ENCODE data around the gene YAP1. TPM values are rescaled to one million over a fixed set of nuclear protein-coding genes. Genes with fewer than 3 reads are reported as not detected.

YAP1 gene
- total RNA-seq, 4 donors from 2014 or later = 220 to 343 (median 275) TPM

DNA sequence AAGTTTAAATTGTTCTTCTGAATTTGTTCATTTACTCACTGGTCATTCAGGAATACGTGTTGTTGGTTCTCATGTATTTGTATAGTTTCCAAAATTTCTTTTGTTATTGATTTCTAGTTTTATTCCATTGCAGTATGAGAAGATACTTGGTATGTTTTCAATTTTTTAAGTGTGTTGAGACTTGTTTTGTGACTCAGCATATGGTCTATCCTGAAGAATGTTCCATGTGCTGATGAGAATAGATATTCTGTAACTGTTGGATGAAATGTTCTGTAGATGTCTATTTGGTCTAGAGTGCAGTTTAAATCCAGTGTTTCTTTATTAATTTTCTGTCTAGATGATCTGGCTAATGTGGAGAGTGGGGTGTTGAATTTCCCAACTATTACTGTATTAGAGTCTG, 39.5 kb upstream of the YAP1 start:
- Histone ChIP-seq H3K4me3 (no peak overlapping the region), H3K27ac (replicated peaks in 1 of 4) (no peak overlapping the region), H3K36me3 (no peaks in the 10 kb centered on the region), H3K4me1 (no peaks in the 10 kb centered on the region), H3K9me3 (peaks cover 0 to 23% (median 14%) of the 10 kb centered on the region in 4 donors), H3K27me3 (no peaks in the 10 kb centered on the region)
- intact Hi-C loops (cut with DNase I) = no loop called here
- DNase-seq (ENCODE audit: extremely low spot score) = no peak
- TF ChIP-seq, protein P1, sequence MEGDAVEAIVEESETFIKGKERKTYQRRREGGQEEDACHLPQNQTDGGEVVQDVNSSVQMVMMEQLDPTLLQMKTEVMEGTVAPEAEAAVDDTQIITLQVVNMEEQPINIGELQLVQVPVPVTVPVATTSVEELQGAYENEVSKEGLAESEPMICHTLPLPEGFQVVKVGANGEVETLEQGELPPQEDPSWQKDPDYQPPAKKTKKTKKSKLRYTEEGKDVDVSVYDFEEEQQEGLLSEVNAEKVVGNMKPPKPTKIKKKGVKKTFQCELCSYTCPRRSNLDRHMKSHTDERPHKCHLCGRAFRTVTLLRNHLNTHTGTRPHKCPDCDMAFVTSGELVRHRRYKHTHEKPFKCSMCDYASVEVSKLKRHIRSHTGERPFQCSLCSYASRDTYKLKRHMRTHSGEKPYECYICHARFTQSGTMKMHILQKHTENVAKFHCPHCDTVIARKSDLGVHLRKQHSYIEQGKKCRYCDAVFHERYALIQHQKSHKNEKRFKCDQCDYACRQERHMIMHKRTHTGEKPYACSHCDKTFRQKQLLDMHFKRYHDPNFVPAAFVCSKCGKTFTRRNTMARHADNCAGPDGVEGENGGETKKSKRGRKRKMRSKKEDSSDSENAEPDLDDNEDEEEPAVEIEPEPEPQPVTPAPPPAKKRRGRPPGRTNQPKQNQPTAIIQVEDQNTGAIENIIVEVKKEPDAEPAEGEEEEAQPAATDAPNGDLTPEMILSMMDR (IDR thresholded peaks at IDR 0.05) = no peak
- no peak for TF ChIP-seq POLR2AphosphoS5 (IDR thresholded peaks at IDR 0.05)
- TF ChIP-seq POLR2A (IDR thresholded peaks at IDR 0.05; ENCODE audit: low read depth) = no peak
- TF ChIP-seq EP300 (IDR thresholded peaks at IDR 0.05) = no peak
- 42% methylated on average over 1 of the region's 1 CpG for WGBS

DNA sequence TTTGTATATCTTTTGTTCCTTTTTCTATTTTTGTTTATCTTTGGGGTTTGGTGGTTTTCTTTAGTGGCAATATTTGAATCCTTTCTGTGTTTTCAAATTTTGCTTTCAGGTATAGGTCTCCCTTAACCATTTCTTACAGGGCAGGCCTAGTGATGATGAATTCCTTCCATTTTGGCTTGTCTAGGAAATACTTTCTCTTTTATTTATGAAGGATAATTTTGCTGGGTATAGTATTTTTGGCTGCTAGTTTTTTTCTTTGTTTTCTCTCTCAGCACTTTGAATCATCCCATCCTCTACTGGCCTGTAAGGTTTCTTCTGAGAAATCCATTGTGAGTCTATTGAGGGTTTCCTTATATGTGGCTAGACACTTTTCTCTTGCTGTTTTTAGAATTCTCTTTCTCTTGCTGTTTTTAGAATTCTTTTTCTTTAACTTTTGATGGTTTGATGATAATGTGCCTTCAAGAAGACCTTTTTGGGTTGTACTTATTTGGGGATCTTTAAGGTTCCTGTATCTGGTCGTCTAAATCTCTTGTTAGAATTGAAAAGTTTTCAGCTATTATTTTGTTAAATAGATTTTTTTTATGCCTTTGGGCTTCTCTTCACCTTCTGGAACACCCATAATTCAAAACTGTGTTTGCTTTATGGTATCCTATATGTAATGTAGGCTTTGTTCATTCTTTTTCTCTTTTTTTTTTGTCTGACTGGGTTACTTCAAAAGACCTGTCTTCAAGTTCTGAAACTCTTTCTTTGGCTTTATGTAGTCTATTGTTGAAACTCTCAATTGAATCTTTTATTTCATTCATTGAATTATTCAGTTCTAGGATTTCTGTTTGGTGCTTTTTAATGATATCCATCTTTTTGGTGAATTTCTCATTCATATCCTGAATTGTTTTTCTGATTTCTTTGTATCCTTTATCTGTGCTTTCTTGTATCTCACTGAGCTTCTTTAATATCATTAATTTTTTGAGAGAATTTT, 38.5 kb upstream of the YAP1 start:
- no peak overlapping the region for H3K4me3 ChIP-seq
- H3K36me3 ChIP-seq = no peaks in the 10 kb centered on the region
- 73% methylated on average over 1 of the region's 1 CpG for WGBS
- intact Hi-C loops (cut with DNase I) = no loop called here
- H3K9me3 ChIP-seq = peaks cover 0 to 23% (median 14%) of the 10 kb centered on the region in 4 donors
- no peak for TF ChIP-seq POLR2A (IDR thresholded peaks at IDR 0.05; ENCODE audit: low read depth)
- no peak for TF ChIP-seq POLR2AphosphoS5 (IDR thresholded peaks at IDR 0.05)
- no peak for TF ChIP-seq EP300 (IDR thresholded peaks at IDR 0.05)
- TF ChIP-seq, protein P1 (IDR thresholded peaks at IDR 0.05) = no peak
- H3K27me3 ChIP-seq = no peaks in the 10 kb centered on the region
- H3K4me1 ChIP-seq = no peaks in the 10 kb centered on the region
- H3K27ac ChIP-seq (replicated peaks in 1 of 4) = no peak overlapping the region
- DNase-seq (ENCODE audit: extremely low spot score) = no peak

DNA sequence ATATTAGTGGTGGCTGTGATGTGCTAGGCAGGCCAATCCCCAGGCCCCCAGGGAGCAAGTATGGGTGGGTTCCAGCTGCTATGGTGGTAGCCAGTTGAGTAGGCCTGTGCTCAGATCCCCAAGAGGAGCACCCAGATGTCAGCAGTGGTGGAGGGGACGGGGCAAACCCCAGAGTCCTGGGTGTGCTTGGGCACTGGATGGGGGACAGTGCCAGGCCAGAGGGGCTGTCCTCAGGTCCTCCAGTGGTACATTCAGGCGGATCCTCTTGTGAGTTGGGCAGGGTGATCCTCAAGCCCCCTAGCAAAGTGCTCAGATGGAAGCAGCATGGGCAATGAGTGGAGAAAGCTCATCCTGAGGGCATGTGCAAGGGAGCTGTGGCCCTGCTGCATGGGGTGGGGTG, 37.0 kb upstream of the YAP1 start:
- intact Hi-C loops (cut with DNase I) = no loop called here
- no peak overlapping the region for H3K27ac ChIP-seq (replicated peaks in 1 of 4)
- TF ChIP-seq, protein P1 (IDR thresholded peaks at IDR 0.05) = no peak
- TF ChIP-seq EP300 (IDR thresholded peaks at IDR 0.05) (no peak), POLR2A (IDR thresholded peaks at IDR 0.05; ENCODE audit: low read depth) (no peak)
- no peak for DNase-seq (ENCODE audit: extremely low spot score)
- 100% methylated on average over 2 of the region's 2 CpGs for WGBS
- peaks cover 0 to 23% (median 14%) of the 10 kb centered on the region in 4 donors for H3K9me3 ChIP-seq
- no peaks in the 10 kb centered on the region for H3K27me3 ChIP-seq
- no peaks in the 10 kb centered on the region for H3K4me1 ChIP-seq
- no peaks in the 10 kb centered on the region for H3K36me3 ChIP-seq
- H3K4me3 ChIP-seq = no peak overlapping the region

DNA sequence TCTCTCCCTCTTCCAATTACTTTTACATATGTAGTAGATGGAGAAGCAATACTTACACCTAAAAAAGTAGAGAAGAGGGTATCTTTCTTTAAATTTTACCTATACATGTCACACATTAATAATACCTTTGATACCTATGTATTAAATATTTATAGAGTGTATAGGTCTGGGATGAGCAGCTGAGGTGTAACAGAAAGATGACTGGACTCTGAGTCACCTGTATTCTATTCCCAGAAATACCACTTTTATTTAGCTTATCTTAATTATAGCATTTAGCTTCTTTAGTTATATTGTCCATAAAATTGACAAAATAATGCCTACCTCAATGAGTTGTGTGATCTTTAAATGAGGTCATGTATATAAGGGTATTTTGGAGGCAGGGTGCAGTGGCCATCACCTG, 30.6 kb upstream of the YAP1 start:
- no peaks in the 10 kb centered on the region for H3K9me3 ChIP-seq
- no peak overlapping the region for H3K27ac ChIP-seq (replicated peaks in 1 of 4)
- no peak for DNase-seq (ENCODE audit: extremely low spot score)
- no peaks in the 10 kb centered on the region for H3K27me3 ChIP-seq
- no peaks in the 10 kb centered on the region for H3K36me3 ChIP-seq
- H3K4me1 ChIP-seq = no peaks in the 10 kb centered on the region
- H3K4me3 ChIP-seq = no peak overlapping the region
- intact Hi-C loops (cut with DNase I) = no loop called here
- TF ChIP-seq, protein P1 (IDR thresholded peaks at IDR 0.05) = no peak
- no peak for TF ChIP-seq POLR2A (IDR thresholded peaks at IDR 0.05; ENCODE audit: low read depth)
- TF ChIP-seq POLR2AphosphoS5 (IDR thresholded peaks at IDR 0.05) = no peak
- no peak for TF ChIP-seq EP300 (IDR thresholded peaks at IDR 0.05)

All from esophagus muscularis mucosa (tissue), 4 donors.